ENCODE data around the gene PPP6R3.

GRCh38 chr11:68469122-68469521, 8.6 kb downstream of the PPP6R3 start:
- TF ChIP-seq CTCF (IDR thresholded peaks at IDR 0.05) (no peak), POLR2A (IDR thresholded peaks at IDR 0.05) (no peak)

All from heart left ventricle (tissue), 13 donors.